HG03457 (cell line): ENCODE results near the gene FAM171A1.
"Not testable (repeated sequence)": the region's sequence is repeated elsewhere in the genome, so short reads cannot be mapped to it uniquely, and the experiment has no call there.

Source experiments
- ATAC-seq: cut with Tn5 transposase; IDR thresholded peaks from one replicate; pipeline ENCODE4 v1.9.1; 2021; ENCODE audit warnings: moderate number of reproducible peaks; ENCODE audit not compliant: unreplicated experiment

Gene FAM171A1

GRCh38 chr10:15346440-15347141 lies 24.5 kb downstream of the FAM171A1 start:
- ATAC-seq, result no peak

DNA sequence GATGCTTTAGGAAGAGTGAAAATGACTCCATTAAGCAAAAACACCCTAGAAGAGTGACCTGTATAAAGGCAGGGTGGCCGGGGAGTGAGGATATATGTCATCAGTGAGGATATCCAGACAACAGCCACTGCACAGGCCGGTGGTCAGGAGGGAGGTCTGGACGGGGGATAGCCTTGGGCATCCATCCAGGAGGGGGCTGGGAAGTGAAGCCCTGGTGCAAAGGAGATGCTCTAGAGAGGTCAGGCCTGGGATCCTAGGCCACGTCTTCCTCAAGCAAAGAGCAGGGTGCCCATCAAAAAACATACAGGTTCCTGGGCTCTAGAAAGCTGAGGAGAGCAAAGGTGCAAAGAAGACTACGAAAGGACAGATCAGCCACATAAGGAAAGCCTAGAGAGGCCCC lies 25.6 kb downstream of the FAM171A1 start:
- ATAC-seq, result no peak

GRCh38 chr10:15344876-15345285 lies 26.2 kb downstream of the FAM171A1 start:
- ATAC-seq, result no peak

- ATAC-seq, result no peak
These were observed 26.7 kb downstream of the FAM171A1 start for GRCh38 chr10:15344256-15344875.

- ATAC-seq, result no peak
These were observed 28.1 kb downstream of the FAM171A1 start for GRCh38 chr10:15342970-15343369.

DNA sequence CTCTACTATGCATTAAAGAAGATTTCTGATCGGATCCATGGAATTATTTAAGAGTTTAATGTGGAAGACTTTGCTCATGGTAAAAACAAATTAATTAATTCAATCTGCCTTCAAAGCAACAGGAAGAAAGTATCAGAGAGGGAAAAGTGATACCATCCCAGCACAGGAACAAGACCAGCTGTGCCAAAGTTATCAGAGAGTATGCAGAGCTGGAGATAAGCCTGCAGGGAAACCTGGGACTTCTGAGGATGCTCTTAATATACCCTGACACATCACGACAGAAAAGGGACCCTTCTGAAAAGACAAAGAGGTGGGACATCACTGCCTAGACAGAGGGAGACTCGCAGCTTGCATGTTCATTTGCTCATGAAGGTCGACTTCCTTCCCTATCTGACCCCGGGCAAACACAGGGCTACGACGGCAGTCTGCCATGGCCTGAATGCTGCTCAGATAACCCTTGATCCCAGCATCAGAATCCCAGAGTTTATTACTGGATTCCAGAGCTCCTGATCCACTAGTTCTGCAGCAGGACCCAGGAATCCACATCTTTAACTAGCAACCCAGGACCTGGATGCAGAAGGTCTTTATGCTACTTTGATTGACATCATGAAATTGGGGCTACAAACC lies 29.5 kb downstream of the FAM171A1 start:
- no peak for ATAC-seq

GRCh38 chr10:15339892-15340291 lies 31.2 kb downstream of the FAM171A1 start:
- ATAC-seq, result no peak

- not testable (repeated sequence) for ATAC-seq
These were observed 33.6 kb downstream of the FAM171A1 start for GRCh38 chr10:15337441-15337923.

- ATAC-seq, result no peak
These were observed 34.9 kb downstream of the FAM171A1 start for GRCh38 chr10:15336211-15336610.

DNA sequence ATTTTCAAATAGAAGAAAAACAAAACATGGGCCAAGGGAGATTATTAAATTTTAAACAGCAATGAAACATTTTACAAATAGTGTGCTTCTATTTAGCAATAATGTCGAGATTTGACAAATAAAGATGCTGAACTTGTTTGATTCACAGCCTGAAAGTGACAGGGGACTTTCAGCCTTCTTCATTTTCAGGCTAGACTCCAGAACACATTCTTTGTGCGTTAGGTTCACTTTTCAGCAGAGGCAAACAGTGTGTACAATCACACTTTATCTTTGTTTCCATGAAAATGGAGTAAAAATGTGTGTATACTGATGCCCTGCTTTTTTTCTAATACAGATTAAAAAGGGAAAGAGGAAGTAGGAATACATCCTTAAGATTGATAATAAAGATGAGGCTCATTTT lies 35.6 kb downstream of the FAM171A1 start:
- no peak for ATAC-seq

GRCh38 chr10:15334650-15335323 lies 36.3 kb downstream of the FAM171A1 start:
- ATAC-seq, result no peak

DNA sequence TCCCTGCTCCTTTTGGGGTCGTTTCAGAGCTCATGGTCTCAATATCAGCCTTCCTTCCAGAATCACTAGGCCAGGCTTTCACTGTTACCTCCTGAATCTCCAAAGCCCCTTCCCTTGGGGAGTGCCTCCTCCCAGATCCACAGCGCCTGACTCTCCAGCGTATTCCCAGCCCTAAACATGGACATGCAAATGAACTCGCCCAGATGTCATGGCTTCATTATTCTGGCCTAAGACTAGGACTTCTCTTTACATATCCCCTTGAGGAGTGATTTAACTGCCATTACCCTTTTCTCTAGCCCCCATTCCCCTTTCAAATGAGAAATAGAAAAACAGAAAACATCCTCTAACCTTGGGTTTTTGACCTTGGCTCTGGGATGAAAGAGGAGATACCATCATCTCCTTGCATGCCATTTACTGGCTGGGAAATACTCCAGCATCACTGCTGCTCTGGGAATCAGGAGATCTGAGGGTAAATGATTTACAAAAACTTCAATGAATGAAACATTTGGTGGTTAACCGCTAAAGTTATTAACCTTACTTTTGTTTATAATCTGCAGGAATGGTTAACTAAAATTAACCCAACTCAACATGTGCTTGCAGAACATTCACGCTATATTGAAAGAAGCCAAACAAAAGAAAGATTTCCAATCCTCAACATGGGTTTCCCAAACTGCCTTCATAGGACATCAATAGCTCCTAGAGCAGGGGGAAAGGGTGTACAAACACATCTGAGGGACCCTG lies 37.0 kb downstream of the FAM171A1 start:
- ATAC-seq, result no peak

DNA sequence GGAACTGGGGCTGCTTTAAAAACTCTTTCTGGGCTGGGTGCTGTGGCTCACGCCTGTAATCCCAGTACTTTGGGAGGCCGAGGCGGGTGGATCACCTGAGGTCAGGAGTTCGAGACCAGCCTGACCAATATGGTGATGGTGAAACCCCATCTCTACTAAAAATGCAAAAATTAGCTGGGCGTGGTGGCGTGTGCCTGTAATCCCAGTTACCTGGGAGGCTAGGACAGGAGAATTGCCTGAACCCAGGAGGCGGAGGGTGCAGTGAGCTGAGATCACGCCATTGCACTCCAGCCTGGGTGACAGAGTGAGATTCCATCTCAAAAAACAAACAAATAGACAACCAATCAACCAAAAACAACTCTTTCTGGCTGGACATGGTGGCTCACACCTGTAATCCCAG lies 37.9 kb downstream of the FAM171A1 start:
- not testable (repeated sequence) for ATAC-seq

DNA sequence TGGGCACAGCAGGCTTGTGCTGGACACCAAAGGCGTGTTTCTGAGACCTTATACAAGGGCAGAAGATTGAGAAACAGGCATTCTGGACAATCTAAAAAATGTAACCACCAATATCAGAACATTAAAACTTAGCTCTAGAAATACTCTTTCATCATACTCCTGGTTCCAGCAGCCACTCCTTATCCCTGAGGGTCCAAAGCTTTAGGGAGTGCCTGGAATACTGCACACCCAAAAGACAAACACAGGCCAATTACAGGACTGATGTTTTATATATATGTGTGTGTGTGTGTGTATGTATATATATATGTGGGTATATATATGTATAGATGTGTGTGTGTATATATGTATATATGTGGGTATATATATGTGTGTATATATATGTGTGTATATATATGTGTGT lies 39.6 kb downstream of the FAM171A1 start:
- ATAC-seq, result no peak

GRCh38 chr10:15329437-15329836 lies 41.7 kb downstream of the FAM171A1 start:
- no peak for ATAC-seq

- ATAC-seq, result no peak
These were observed 45.2 kb downstream of the FAM171A1 start for GRCh38 chr10:15325944-15326284.

- ATAC-seq, result no peak
These were observed 45.7 kb downstream of the FAM171A1 start for GRCh38 chr10:15325243-15325943.

GRCh38 chr10:15324611-15325010 lies 46.5 kb downstream of the FAM171A1 start:
- ATAC-seq, result no peak

- no peak for ATAC-seq
These were observed 47.0 kb downstream of the FAM171A1 start for GRCh38 chr10:15324113-15324512.

DNA sequence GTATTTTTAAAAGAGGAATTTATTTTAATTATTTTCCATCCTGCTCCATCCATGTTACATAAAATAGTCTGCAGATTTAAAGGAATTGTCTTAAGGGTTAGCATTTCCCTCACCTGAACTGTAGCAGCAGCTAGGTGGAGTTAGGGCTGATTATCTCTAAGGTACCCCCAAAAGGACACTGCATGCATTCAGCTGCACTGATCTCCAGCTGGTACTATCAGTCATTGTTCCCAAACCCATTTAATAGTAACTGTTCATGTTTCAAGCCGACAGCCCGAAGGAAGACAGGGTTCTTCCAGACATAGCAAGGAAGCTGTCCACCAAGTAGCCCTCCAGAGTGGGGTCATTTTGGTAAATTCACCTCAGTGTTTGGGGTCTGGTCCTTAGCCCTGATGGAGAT lies 48.7 kb downstream of the FAM171A1 start:
- ATAC-seq, result no peak
